ENCODE measurements around the gene BRWD1. TPM values are rescaled to one million over a fixed set of nuclear protein-coding genes. Genes with fewer than 3 reads are reported as not detected.

The BRWD1 gene
- total RNA-seq, 2 experiments from 2014 or later = 53.2 to 61.7 TPM

GRCh38 chr21:39180429-39181019, 132.9 kb downstream of the BRWD1 start:
- Histone ChIP-seq H3K4me3 (ENCODE audit: low read depth, low read length, poor library complexity, severe bottlenecking) (peak overlapping the region; percentile 96), H3K4me1 (ENCODE audit: insufficient read depth, low read length, poor library complexity, severe bottlenecking) (peaks cover 29% of the 10 kb centered on the region), H3K79me2 (ENCODE audit: insufficient read depth, low read depth, low read length) (peaks cover 38% of the 10 kb centered on the region), H3K4me2 (ENCODE audit: low read length) (peak overlapping the region; percentile 93), H3K27ac (ENCODE audit: low read depth, low read length, poor library complexity, severe bottlenecking) (no peak overlapping the region), H3K9me2 (ENCODE audit: insufficient read depth, low read length) (no peaks in the 10 kb centered on the region), H4K20me1 (ENCODE audit: insufficient read depth, low read length) (no peaks in the 10 kb centered on the region), H3K9me3 (ENCODE audit: low read length) (no peaks in the 10 kb centered on the region), H2AFZ (ENCODE audit: low read length) (no peak overlapping the region), H3K36me3 (ENCODE audit: insufficient read depth, low read length) (peaks cover 57% of the 10 kb centered on the region)
- peak; percentile 52 for DNase-seq (ENCODE audit: low spot score)
- CTCF ChIA-PET (ENCODE audit: unreplicated experiment) = interaction anchor here (0.5 kb wide), 1 partner anchor 579 kb away, joined by 8 read pairs; no protein-coding TSS in a partner anchor
- intact Hi-C loops (cut with micrococcal nuclease; ENCODE audit: unreplicated experiment) = loop anchor here (2.0 to 10.0 kb wide), 2 partner anchors 264 to 1816 kb away; partner anchors contain the start of genes DYRK1A and LCA5L
- no peak for TF ChIP-seq EZH2phosphoT487 (IDR thresholded peaks at IDR 0.05; ENCODE audit: borderline replicate concordance, low read depth, low read length)
- TF ChIP-seq CTCF (conservative IDR thresholded peaks at IDR 0.05; ENCODE audit: low read length) = peak; percentile 76
- TSS peak; percentile 43 for BruUV-seq (replicated peaks)
- POLR2A ChIA-PET = interaction anchor here (0.5 to 0.6 kb wide), 2 partner anchors 252 to 268 kb away, joined by 3 read pairs; no protein-coding TSS in a partner anchor

DNA sequence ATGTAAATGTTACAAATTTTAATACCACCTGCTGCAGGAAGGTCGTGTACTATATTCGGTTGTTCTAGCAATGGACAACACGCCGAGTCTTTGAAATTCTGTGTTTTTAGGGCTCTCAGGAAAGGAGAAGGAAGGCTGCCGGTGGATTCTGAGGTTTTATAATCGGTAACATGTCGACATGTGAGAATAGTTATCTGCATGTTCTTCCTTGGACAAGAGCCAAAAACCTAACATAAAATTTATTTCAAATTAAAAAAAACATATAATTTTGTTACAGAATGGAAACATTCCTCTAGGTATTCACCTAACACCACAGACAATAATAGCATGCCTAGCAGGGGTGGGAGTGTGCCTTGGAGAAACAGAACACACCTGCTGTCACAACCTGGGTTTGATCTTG, 135.0 kb downstream of the BRWD1 start:
- intact Hi-C loops (cut with micrococcal nuclease; ENCODE audit: unreplicated experiment) = no loop called here
- Histone ChIP-seq H3K36me3 (ENCODE audit: insufficient read depth, low read length) (peaks cover 77% of the 10 kb centered on the region), H3K27ac (ENCODE audit: low read depth, low read length, poor library complexity, severe bottlenecking) (no peak overlapping the region), H3K4me3 (ENCODE audit: low read depth, low read length, poor library complexity, severe bottlenecking) (no peak overlapping the region), H2AFZ (ENCODE audit: low read length) (no peak overlapping the region), H3K9me3 (ENCODE audit: low read length) (no peaks in the 10 kb centered on the region), H4K20me1 (ENCODE audit: insufficient read depth, low read length) (no peaks in the 10 kb centered on the region), H3K4me2 (ENCODE audit: low read length) (no peak overlapping the region), H3K4me1 (ENCODE audit: insufficient read depth, low read length, poor library complexity, severe bottlenecking) (peaks cover 18% of the 10 kb centered on the region), H3K79me2 (ENCODE audit: insufficient read depth, low read depth, low read length) (peaks cover 29% of the 10 kb centered on the region), H3K9me2 (ENCODE audit: insufficient read depth, low read length) (no peaks in the 10 kb centered on the region)
- TF ChIP-seq CTCF (conservative IDR thresholded peaks at IDR 0.05; ENCODE audit: low read length) = no peak
- CTCF ChIA-PET (ENCODE audit: unreplicated experiment) = no interaction called here
- POLR2A ChIA-PET = no interaction called here
- DNase-seq (ENCODE audit: low spot score) = no peak
- no TSS peak for BruUV-seq (replicated peaks)

GRCh38 chr21:39176271-39176709, 137.1 kb downstream of the BRWD1 start:
- H3K4me3 ChIP-seq (ENCODE audit: low read depth, low read length, poor library complexity, severe bottlenecking) = no peak overlapping the region
- peaks cover 10% of the 10 kb centered on the region for H3K4me1 ChIP-seq (ENCODE audit: insufficient read depth, low read length, poor library complexity, severe bottlenecking)
- TF ChIP-seq EZH2phosphoT487 (IDR thresholded peaks at IDR 0.05; ENCODE audit: borderline replicate concordance, low read depth, low read length) = no peak
- no peak for TF ChIP-seq CTCF (conservative IDR thresholded peaks at IDR 0.05; ENCODE audit: low read length)
- ChIA-PET CTCF (ENCODE audit: unreplicated experiment) (no interaction called here), POLR2A (interaction anchor here (0.6 to 1.3 kb wide), 2 partner anchors 15 to 314 kb away, joined by 3 to 4 read pairs; no protein-coding TSS in a partner anchor)
- no peaks in the 10 kb centered on the region for H3K9me2 ChIP-seq (ENCODE audit: insufficient read depth, low read length)
- BruUV-seq (replicated peaks) = no TSS peak
- no peak overlapping the region for H3K27ac ChIP-seq (ENCODE audit: low read depth, low read length, poor library complexity, severe bottlenecking)
- H4K20me1 ChIP-seq (ENCODE audit: insufficient read depth, low read length) = no peaks in the 10 kb centered on the region
- peaks cover 92% of the 10 kb centered on the region for H3K36me3 ChIP-seq (ENCODE audit: insufficient read depth, low read length)
- H3K4me2 ChIP-seq (ENCODE audit: low read length) = no peak overlapping the region
- no peak overlapping the region for H2AFZ ChIP-seq (ENCODE audit: low read length)
- intact Hi-C loops (cut with micrococcal nuclease; ENCODE audit: unreplicated experiment) = no loop called here
- no peaks in the 10 kb centered on the region for H3K9me3 ChIP-seq (ENCODE audit: low read length)
- DNase-seq (ENCODE audit: low spot score) = no peak
- peaks cover 12% of the 10 kb centered on the region; the same call in 1 of the 2 replicates for H3K79me2 ChIP-seq (ENCODE audit: insufficient read depth, low read depth, low read length)
